H1 (cell line): Measurements from ENCODE around the gene TXLNG. TPM values are rescaled to one million over a fixed set of nuclear protein-coding genes. Genes with fewer than 3 reads are reported as not detected.

Source experiments
- CEBPB ChIP-seq: IDR thresholded peaks from 2 replicates; pipeline ENCODE4 v1.6.1; 2012; ENCODE audit warnings: low read depth, low read length
- CHD1 ChIP-seq: IDR thresholded peaks from 2 replicates; pipeline ENCODE4 v1.6.1; 2012; ENCODE audit warnings: low read depth, low read length, improper control_type of control experiment
- GTF2F1 ChIP-seq: IDR thresholded peaks from 2 replicates; pipeline ENCODE4 v1.6.1; 2012; ENCODE audit warnings: low read depth, low read length, improper control_type of control experiment, borderline replicate concordance
- JUN ChIP-seq: IDR thresholded peaks from 2 replicates; pipeline ENCODE4 v1.6.1; 2011; ENCODE audit warnings: low read depth, mild to moderate bottlenecking, improper control_type of control experiment, low read length
- KDM5A ChIP-seq: fragments of 200-600 bp; IDR thresholded peaks from 2 replicates; pipeline ENCODE4 v1.7.1; 2012; ENCODE audit warnings: mild to moderate bottlenecking, low read length, inconsistent platforms, mixed read lengths
- NRF1 ChIP-seq: IDR thresholded peaks from 2 replicates; pipeline ENCODE4 v1.6.1; 2011; ENCODE audit warnings: mild to moderate bottlenecking, low read depth, low read length, improper control_type of control experiment
- RAD21 ChIP-seq, 2 experiments: IDR thresholded peaks in 1 of 2; conservative IDR thresholded peaks in 1 of 2; 2 replicates each; pipeline ENCODE4 v1.6.1; 2011; ENCODE audit warnings: low read depth in 2 of 2, low read length in 2 of 2, improper control_type of control experiment in 1 of 2, inconsistent platforms in 1 of 2, mild to moderate bottlenecking in 1 of 2, moderate library complexity in 1 of 2
- polyA plus RNA-seq, 7 experiments: library from polyadenylated mRNA; depleted of rRNA in 3 of 7; stranded (reverse) in 5 of 7; unstranded in 2 of 7; fragments of >200 nt in 5 of 7; fragments of 200-250 nt in 2 of 7; gene quantifications; 1 replicate in 5 of 7; 2 replicates in 1 of 7; 4 replicates in 1 of 7; pipeline versions ENCODE4 v1.2.1 to v1.2.3, GENCODE V29; 2011 to 2013; ENCODE audit warnings: missing spikeins in 2 of 7, mixed read lengths in 2 of 7
- total RNA-seq: library from RNA; stranded (reverse); fragmentation: NEBNext Ultra II Directional; extraction: Animal tissue kit (Norgen Biotek cat#: 25700); gene quantifications from 2 replicates; pipeline ENCODE4 v1.2.1, GENCODE V29; 2021
- TF ChIP-seq, protein P1 (sequence below): fragments of 300-600 bp; sonication (generic); IDR thresholded peaks from 2 replicates; pipeline ENCODE4 v1.7.1; 2012; ENCODE audit warnings: low read length, moderate library complexity, mild to moderate bottlenecking, inconsistent platforms; ENCODE audit not compliant: insufficient replicate concordance
- TF ChIP-seq, protein P2 (sequence below): IDR thresholded peaks from 2 replicates; pipeline ENCODE4 v1.6.1; 2012; ENCODE audit warnings: inconsistent platforms

TXLNG gene
- total and polyA plus RNA-seq, 2 of the 8 experiments (the other 6 are each of a cell fraction or from before 2014, with no cell fraction given) = 32.9 to 42.9 TPM

DNA sequence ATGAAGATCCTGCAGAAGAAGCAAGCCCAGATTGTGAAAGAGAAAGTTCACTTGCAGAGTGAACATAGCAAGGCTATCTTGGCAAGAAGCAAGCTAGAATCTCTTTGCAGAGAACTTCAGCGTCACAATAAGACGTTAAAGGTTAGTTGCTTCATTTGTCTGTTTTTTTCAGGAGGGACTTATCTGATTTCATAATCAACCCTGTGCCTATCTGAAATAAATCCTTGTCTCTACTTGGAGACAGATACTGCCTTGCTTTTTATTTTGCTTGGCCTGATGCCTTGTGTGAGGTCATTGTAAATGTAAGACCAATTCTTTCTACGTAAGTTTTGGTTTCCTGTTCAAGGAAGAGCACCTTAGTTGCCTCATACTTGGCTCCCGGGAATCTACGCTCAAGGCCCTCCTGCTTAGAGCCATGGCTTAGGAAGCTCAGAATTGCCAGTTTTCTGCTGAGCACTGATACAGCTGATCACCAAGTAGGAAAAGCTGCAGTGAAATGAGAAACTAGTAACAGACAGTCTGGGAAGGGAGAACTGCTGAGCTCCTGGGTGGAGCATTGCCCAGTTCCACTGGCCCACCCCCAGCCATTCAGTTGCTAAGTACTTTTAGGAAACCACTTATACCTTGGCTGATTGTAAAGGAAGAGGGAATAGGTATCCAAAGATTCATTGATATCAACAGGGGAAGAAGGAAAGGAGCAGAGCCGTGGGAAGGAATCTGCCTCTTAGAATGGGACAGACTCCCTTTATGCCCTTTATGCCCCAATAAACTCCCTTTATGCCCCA, 42.0 kb downstream of the TXLNG start (continued):
- TF ChIP-seq, protein P1, sequence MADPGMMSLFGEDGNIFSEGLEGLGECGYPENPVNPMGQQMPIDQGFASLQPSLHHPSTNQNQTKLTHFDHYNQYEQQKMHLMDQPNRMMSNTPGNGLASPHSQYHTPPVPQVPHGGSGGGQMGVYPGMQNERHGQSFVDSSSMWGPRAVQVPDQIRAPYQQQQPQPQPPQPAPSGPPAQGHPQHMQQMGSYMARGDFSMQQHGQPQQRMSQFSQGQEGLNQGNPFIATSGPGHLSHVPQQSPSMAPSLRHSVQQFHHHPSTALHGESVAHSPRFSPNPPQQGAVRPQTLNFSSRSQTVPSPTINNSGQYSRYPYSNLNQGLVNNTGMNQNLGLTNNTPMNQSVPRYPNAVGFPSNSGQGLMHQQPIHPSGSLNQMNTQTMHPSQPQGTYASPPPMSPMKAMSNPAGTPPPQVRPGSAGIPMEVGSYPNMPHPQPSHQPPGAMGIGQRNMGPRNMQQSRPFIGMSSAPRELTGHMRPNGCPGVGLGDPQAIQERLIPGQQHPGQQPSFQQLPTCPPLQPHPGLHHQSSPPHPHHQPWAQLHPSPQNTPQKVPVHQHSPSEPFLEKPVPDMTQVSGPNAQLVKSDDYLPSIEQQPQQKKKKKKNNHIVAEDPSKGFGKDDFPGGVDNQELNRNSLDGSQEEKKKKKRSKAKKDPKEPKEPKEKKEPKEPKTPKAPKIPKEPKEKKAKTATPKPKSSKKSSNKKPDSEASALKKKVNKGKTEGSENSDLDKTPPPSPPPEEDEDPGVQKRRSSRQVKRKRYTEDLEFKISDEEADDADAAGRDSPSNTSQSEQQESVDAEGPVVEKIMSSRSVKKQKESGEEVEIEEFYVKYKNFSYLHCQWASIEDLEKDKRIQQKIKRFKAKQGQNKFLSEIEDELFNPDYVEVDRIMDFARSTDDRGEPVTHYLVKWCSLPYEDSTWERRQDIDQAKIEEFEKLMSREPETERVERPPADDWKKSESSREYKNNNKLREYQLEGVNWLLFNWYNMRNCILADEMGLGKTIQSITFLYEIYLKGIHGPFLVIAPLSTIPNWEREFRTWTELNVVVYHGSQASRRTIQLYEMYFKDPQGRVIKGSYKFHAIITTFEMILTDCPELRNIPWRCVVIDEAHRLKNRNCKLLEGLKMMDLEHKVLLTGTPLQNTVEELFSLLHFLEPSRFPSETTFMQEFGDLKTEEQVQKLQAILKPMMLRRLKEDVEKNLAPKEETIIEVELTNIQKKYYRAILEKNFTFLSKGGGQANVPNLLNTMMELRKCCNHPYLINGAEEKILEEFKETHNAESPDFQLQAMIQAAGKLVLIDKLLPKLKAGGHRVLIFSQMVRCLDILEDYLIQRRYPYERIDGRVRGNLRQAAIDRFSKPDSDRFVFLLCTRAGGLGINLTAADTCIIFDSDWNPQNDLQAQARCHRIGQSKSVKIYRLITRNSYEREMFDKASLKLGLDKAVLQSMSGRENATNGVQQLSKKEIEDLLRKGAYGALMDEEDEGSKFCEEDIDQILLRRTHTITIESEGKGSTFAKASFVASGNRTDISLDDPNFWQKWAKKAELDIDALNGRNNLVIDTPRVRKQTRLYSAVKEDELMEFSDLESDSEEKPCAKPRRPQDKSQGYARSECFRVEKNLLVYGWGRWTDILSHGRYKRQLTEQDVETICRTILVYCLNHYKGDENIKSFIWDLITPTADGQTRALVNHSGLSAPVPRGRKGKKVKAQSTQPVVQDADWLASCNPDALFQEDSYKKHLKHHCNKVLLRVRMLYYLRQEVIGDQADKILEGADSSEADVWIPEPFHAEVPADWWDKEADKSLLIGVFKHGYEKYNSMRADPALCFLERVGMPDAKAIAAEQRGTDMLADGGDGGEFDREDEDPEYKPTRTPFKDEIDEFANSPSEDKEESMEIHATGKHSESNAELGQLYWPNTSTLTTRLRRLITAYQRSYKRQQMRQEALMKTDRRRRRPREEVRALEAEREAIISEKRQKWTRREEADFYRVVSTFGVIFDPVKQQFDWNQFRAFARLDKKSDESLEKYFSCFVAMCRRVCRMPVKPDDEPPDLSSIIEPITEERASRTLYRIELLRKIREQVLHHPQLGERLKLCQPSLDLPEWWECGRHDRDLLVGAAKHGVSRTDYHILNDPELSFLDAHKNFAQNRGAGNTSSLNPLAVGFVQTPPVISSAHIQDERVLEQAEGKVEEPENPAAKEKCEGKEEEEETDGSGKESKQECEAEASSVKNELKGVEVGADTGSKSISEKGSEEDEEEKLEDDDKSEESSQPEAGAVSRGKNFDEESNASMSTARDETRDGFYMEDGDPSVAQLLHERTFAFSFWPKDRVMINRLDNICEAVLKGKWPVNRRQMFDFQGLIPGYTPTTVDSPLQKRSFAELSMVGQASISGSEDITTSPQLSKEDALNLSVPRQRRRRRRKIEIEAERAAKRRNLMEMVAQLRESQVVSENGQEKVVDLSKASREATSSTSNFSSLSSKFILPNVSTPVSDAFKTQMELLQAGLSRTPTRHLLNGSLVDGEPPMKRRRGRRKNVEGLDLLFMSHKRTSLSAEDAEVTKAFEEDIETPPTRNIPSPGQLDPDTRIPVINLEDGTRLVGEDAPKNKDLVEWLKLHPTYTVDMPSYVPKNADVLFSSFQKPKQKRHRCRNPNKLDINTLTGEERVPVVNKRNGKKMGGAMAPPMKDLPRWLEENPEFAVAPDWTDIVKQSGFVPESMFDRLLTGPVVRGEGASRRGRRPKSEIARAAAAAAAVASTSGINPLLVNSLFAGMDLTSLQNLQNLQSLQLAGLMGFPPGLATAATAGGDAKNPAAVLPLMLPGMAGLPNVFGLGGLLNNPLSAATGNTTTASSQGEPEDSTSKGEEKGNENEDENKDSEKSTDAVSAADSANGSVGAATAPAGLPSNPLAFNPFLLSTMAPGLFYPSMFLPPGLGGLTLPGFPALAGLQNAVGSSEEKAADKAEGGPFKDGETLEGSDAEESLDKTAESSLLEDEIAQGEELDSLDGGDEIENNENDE = no peak
- TF ChIP-seq RAD21 (IDR thresholded peaks at IDR 0.05 in 1 of 2, conservative IDR thresholded peaks at IDR 0.05 in 1 of 2; ENCODE audit: low read depth in 2 of 2, low read length in 2 of 2) (no peak), NRF1 (no peak), CHD1 (no peak), GTF2F1 (no peak), KDM5A (no peak), JUN (no peak), CEBPB (no peak)
- TF ChIP-seq, protein P2, sequence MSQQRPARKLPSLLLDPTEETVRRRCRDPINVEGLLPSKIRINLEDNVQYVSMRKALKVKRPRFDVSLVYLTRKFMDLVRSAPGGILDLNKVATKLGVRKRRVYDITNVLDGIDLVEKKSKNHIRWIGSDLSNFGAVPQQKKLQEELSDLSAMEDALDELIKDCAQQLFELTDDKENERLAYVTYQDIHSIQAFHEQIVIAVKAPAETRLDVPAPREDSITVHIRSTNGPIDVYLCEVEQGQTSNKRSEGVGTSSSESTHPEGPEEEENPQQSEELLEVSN = no peak
